GM21381 (cell line): ENCODE results near the gene CDY1.
"Not testable (repeated sequence)": the region's sequence is repeated elsewhere in the genome, so short reads cannot be mapped to it uniquely, and the experiment has no call there.

Source experiments
- ATAC-seq: cut with Tn5 transposase; IDR thresholded peaks from one replicate; pipeline ENCODE4 v1.9.1; 2021; ENCODE audit warnings: mild to moderate bottlenecking, moderate library complexity; ENCODE audit not compliant: unreplicated experiment

The CDY1 gene, protein sequence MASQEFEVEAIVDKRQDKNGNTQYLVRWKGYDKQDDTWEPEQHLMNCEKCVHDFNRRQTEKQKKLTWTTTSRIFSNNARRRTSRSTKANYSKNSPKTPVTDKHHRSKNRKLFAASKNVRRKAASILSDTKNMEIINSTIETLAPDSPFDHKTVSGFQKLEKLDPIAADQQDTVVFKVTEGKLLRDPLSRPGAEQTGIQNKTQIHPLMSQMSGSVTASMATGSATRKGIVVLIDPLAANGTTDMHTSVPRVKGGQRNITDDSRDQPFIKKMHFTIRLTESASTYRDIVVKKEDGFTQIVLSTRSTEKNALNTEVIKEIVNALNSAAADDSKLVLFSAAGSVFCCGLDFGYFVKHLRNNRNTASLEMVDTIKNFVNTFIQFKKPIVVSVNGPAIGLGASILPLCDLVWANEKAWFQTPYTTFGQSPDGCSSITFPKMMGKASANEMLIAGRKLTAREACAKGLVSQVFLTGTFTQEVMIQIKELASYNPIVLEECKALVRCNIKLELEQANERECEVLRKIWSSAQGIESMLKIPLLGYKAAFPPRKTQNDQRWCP

DNA sequence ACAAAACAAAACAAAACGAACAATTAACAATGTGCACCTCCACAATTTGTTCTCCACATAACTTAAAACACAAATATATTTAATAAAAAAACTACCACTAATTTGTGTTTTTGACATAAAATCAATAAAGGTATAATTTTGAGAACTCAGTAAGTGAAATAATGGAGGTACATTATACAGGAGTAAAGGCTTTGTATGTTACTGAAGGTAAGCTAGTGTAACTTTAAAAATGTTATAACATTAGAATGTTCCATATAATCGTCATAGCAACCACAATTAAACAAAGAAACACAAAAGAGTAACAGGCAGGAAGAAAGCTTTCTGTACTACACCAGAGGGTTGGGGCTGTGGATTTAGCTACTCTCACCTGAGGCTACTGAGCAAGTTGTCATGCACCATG is at the start of gene CDY1:
Gene CDY1, plus strand, starts transcription at position 301 of the 400 bp plus-strand sequence. CDS start 326 bp downstream, outside the sequence.
- ATAC-seq: not testable (repeated sequence)

GRCh38 chrY:25593336-25593735 is 28.6 kb upstream of the CDY1 start:
- ATAC-seq: not testable (repeated sequence)

GRCh38 chrY:25620209-25620608 is 1.7 kb upstream of the CDY1 start:
- ATAC-seq: not testable (repeated sequence)

GRCh38 chrY:25626524-25626923 is 4.6 kb downstream of the CDY1 start:
- ATAC-seq: not testable (repeated sequence)

- ATAC-seq: not testable (repeated sequence)
Observed at GRCh38 chrY:25630383-25631112, 8.6 kb downstream of the CDY1 start.

DNA sequence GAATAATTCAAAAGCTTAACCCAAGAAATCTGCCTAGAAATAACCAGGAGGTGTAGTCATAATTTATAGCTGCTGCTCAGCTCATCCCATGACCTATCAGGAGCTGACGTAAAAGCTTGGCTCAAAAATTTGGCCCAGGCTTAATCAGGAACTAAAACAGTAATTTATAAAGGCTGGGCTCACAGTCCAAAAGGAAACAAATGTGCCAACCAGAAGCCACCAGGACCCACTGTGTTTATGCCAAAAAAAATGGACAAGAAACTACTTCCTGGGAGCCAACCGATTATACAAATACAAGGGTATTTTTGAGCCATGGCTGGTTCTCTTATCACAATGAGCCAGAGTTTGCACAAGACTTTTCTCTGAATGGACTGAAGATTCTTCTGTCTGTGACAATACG is 17.9 kb downstream of the CDY1 start:
- ATAC-seq: not testable (repeated sequence)

DNA sequence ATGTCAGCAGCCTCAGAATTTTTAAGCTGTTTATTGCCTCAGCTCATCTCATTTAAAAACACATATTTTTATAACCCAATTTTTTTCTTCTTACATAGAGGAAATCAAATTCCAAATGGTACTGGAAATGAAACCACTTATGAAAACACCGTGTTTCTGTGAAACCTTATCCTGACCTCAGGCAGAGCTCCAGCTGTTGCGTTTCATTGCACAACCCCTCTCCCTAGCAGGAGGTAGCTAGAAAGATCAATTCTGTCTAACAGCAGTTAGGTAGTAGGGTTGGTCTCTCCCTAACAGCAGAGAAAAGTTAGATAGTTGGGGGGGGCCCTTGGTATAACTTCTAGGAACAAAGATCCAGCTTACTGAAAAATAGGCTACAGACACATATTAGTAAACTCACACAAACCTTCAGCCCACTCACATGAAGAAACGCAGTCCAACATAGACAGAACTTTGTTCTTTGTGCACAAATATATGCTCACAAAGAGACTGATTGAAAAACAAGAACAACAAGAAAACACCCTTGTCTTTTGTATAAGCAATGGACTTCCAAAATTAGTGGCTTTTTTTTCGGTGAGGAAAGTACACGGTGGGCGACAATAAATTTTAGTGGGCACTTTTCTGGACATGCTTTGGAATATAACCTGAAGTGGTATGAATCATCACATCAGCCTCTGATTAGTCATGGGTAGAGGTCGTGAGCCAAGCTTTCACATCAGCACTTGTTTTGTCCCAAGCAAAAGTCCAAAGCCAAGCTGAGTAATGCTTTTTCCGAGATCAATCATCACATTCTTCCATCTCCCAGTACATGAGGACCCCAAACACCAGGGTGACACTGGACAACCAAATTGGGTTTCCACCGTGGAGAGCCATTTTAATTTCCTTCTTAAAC is 21.4 kb downstream of the CDY1 start:
- ATAC-seq: not testable (repeated sequence)
